Measurements from ENCODE around the gene APLP1. TPM values are rescaled to one million over a fixed set of nuclear protein-coding genes. Genes with fewer than 3 reads are reported as not detected.
A peak's percentile ranks its signal among the peaks of the same experiment; 100 is the strongest.

Gene APLP1
- total RNA-seq (2014; rRNA removed; shearing (Covaris generic)) (10.6 and 20.4 TPM in 2 replicates), polyA plus RNA-seq (2016; fragmentation: Nextera tagmentation; extraction: Ambion mirVana) (16.7 and 16.8 TPM in 2 replicates)

DNA sequence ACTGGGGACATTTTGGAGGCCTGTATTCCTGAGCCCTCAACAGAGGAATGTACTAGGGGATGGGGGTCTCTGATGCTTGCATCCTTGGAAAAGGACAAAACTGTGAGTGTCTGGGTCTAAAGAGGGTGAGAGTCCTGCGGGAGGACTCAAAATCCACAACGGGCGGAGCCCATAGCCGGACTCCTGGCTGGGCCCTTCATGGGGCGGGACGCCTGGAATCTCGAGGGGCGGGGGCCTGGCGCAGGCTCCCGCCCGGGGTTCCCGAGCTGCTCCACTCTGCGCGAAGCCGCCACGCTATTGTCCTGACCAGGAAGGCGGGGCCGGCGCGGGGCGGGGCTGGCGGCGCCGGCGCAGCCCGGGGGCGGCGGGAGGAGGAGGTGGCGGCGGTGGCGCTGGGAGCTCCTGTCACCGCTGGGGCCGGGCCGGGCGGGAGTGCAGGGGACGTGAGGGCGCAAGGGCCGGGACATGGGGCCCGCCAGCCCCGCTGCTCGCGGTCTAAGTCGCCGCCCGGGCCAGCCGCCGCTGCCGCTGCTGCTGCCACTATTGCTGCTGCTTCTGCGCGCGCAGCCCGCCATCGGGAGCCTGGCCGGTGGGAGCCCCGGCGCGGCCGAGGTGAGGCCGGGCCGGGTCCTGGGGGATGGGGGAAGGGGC is at the start of gene APLP1:
APLP1 (plus strand) TSS at position 403 of the 651 bp plus-strand sequence; CDS start at position 466, 63 bp downstream.
- in situ Hi-C loops (cut with MboI), result no loop called here
- no peaks in the 10 kb centered on the region for H3K36me3 ChIP-seq (ENCODE audit: low read depth)
- no peaks in the 10 kb centered on the region for H4K20me1 ChIP-seq (ENCODE audit: insufficient read depth)
- no peaks in the 10 kb centered on the region for H3K79me2 ChIP-seq (ENCODE audit: insufficient read depth)
- H3K9me2 ChIP-seq (ENCODE audit: insufficient read depth), result no peaks in the 10 kb centered on the region
- no peaks in the 10 kb centered on the region for H3K4me1 ChIP-seq (ENCODE audit: insufficient read depth)
- H3K4me2 ChIP-seq (ENCODE audit: unreplicated experiment), result peak within 1 kb of the TSS; percentile 61
- peak within 1 kb of the TSS; percentile 63 for H3K4me3 ChIP-seq
- H3K27ac ChIP-seq, result no peak within 1 kb of the TSS
- no peaks in the 10 kb centered on the region; the same call in 1 of the 2 replicates for H3K27me3 ChIP-seq (replicated peaks; ENCODE audit: insufficient read depth)
- no peaks in the 10 kb centered on the region for H3K9me3 ChIP-seq (ENCODE audit: low read depth)
- H2AFZ ChIP-seq, result peak within 1 kb of the TSS; percentile 52
- TF ChIP-seq EZH2phosphoT487 (IDR thresholded peaks at IDR 0.05; ENCODE audit: insufficient read depth, low read depth) (no peak), EZH2 (IDR thresholded peaks at IDR 0.05; ENCODE audit: insufficient read depth, poor library complexity, severe bottlenecking) (no peak)
- 0 to 2% methylated on average over 20 to 32 of the region's 60 CpGs for WGBS, 2 experiments (ENCODE audit: low coverage in 1 of 2, low lambda C conversion rate in 2 of 2, missing lambda C conversion rate in 2 of 2)
- H3K9ac ChIP-seq, result no peak within 1 kb of the TSS
- no peaks in the 10 kb centered on the region for H3F3A ChIP-seq (ENCODE audit: insufficient read depth)
- peak; percentile 79 for DNase-seq

DNA sequence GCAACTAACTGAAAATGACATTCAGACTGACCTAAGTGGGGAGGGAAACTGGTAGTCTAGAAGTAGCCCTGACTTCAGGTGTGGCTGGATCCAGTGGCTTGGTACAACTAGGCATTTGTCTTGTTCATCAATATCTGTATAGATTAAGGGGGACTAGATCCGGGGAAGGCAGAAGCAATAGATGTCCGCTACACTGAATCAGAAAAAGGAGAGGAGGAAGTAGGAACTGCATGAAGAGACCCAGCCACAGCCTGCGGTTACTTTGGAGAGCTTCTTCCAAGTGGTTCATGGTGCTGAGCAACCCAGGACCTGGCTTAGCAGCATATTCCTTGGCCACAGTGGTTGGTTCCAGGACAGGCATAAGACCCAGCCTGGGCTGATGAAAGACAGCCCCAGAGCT is 45.8 kb upstream of the APLP1 start:
- no peaks in the 10 kb centered on the region for H3F3A ChIP-seq (ENCODE audit: insufficient read depth)
- H3K9me3 ChIP-seq (ENCODE audit: low read depth), result no peaks in the 10 kb centered on the region
- H3K9ac ChIP-seq, result no peak overlapping the region
- no peak overlapping the region for H2AFZ ChIP-seq
- in situ Hi-C loops (cut with MboI), result no loop called here
- TF ChIP-seq EZH2phosphoT487 (IDR thresholded peaks at IDR 0.05; ENCODE audit: insufficient read depth, low read depth), result no peak
- TF ChIP-seq EZH2 (IDR thresholded peaks at IDR 0.05; ENCODE audit: insufficient read depth, poor library complexity, severe bottlenecking), result no peak
- no peaks in the 10 kb centered on the region for H3K79me2 ChIP-seq (ENCODE audit: insufficient read depth)
- H3K4me1 ChIP-seq (ENCODE audit: insufficient read depth), result no peaks in the 10 kb centered on the region
- H4K20me1 ChIP-seq (ENCODE audit: insufficient read depth), result no peaks in the 10 kb centered on the region
- H3K27me3 ChIP-seq (replicated peaks; ENCODE audit: insufficient read depth), result no peaks in the 10 kb centered on the region
- H3K36me3 ChIP-seq (ENCODE audit: low read depth), result no peaks in the 10 kb centered on the region
- H3K4me3 ChIP-seq, result no peak overlapping the region
- no peak overlapping the region for H3K27ac ChIP-seq
- no peaks in the 10 kb centered on the region for H3K9me2 ChIP-seq (ENCODE audit: insufficient read depth)
- H3K4me2 ChIP-seq (ENCODE audit: unreplicated experiment), result no peak overlapping the region
- WGBS, 2 experiments (ENCODE audit: low coverage in 1 of 2, low lambda C conversion rate in 2 of 2, missing lambda C conversion rate in 2 of 2), result 54 to 59% methylated on average over 3 of the region's 3 CpGs
- no peak for DNase-seq

DNA sequence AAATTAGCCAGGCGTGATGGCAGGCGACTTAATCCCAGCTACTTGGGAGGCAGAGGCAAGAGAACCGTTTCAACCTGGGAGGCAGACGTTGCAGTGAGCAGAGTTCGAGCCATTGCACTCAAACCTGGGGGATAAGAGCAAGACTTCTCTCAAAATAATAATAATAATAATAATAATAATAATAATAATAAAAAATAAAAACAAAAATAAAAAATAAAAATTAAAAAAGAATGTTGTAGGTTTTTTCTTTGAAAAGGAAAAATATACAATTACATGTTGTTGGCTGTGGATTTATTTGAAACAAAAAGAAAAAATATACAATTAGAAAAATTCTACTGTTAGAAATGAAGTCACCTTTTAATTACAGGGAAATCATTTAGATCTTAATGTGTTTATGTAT is 44.2 kb upstream of the APLP1 start:
- in situ Hi-C loops (cut with MboI), result no loop called here
- Histone ChIP-seq H3K9me3 (ENCODE audit: low read depth) (no peaks in the 10 kb centered on the region), H3F3A (ENCODE audit: insufficient read depth) (no peaks in the 10 kb centered on the region), H3K4me3 (no peak overlapping the region), H3K4me1 (ENCODE audit: insufficient read depth) (no peaks in the 10 kb centered on the region), H3K36me3 (ENCODE audit: low read depth) (no peaks in the 10 kb centered on the region), H3K9ac (no peak overlapping the region), H2AFZ (no peak overlapping the region), H3K4me2 (ENCODE audit: unreplicated experiment) (no peak overlapping the region), H3K27ac (no peak overlapping the region), H3K27me3 (replicated peaks; ENCODE audit: insufficient read depth) (no peaks in the 10 kb centered on the region), H3K79me2 (ENCODE audit: insufficient read depth) (no peaks in the 10 kb centered on the region), H4K20me1 (ENCODE audit: insufficient read depth) (no peaks in the 10 kb centered on the region), H3K9me2 (ENCODE audit: insufficient read depth) (no peaks in the 10 kb centered on the region)
- TF ChIP-seq EZH2 (IDR thresholded peaks at IDR 0.05; ENCODE audit: insufficient read depth, poor library complexity, severe bottlenecking), result no peak
- TF ChIP-seq EZH2phosphoT487 (IDR thresholded peaks at IDR 0.05; ENCODE audit: insufficient read depth, low read depth), result no peak
- WGBS, 2 experiments (ENCODE audit: low coverage in 1 of 2, low lambda C conversion rate in 2 of 2, missing lambda C conversion rate in 2 of 2), result 45 to 53% methylated on average over 5 of the region's 5 CpGs
- no peak for DNase-seq

DNA sequence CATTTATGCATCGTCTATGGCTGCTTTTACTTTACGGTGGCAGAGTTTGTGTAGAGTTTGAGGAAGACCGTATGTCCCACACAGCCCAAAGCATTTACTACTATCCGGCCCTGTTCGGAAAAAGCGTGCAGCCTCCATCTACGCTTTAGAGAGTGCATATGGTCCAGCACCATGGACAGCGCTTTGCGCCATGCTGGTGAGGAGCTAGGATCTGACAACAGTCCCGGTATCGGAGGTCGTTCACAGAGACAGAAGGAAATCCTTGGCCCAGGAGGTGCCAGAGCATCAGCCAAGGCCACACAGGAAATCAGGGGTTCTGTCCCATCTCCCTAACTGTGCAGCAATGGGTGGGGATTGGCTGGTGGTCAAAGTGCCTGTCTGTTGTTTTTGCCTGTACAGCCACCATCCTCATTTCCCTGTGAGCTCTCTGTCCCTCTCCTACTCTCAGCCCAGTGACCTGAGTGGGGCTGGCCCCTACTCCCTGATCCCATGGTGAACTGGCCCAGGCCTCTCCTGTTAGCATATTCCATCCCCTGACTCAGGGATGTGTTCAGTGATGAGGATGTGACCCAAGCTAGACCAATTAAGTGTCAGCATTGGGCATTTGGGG is 39.6 kb upstream of the APLP1 start:
- H3K9me2 ChIP-seq (ENCODE audit: insufficient read depth), result no peaks in the 10 kb centered on the region
- H2AFZ ChIP-seq, result no peak overlapping the region
- H3K9me3 ChIP-seq (ENCODE audit: low read depth), result no peaks in the 10 kb centered on the region
- no peaks in the 10 kb centered on the region for H3K36me3 ChIP-seq (ENCODE audit: low read depth)
- H3K4me3 ChIP-seq, result no peak overlapping the region
- TF ChIP-seq EZH2phosphoT487 (IDR thresholded peaks at IDR 0.05; ENCODE audit: insufficient read depth, low read depth) (no peak), EZH2 (IDR thresholded peaks at IDR 0.05; ENCODE audit: insufficient read depth, poor library complexity, severe bottlenecking) (no peak)
- no peak overlapping the region for H3K27ac ChIP-seq
- in situ Hi-C loops (cut with MboI), result no loop called here
- 13 to 14% methylated on average over 12 of the region's 12 CpGs for WGBS, 2 experiments (ENCODE audit: low coverage in 1 of 2, low lambda C conversion rate in 2 of 2, missing lambda C conversion rate in 2 of 2)
- no peaks in the 10 kb centered on the region for H3K4me1 ChIP-seq (ENCODE audit: insufficient read depth)
- H3F3A ChIP-seq (ENCODE audit: insufficient read depth), result no peaks in the 10 kb centered on the region
- H3K9ac ChIP-seq, result no peak overlapping the region
- H3K79me2 ChIP-seq (ENCODE audit: insufficient read depth), result no peaks in the 10 kb centered on the region
- peaks cover 12% of the 10 kb centered on the region; the same call in 1 of the 2 replicates for H3K27me3 ChIP-seq (replicated peaks; ENCODE audit: insufficient read depth)
- no peak overlapping the region for H3K4me2 ChIP-seq (ENCODE audit: unreplicated experiment)
- H4K20me1 ChIP-seq (ENCODE audit: insufficient read depth), result no peaks in the 10 kb centered on the region
- peak; percentile 78 for DNase-seq

Measured in GM23248 (cell line).